GM18909 (cell line): ENCODE data around the gene CENPP.
"Not testable (repeated sequence)": the region's sequence is repeated elsewhere in the genome, so short reads cannot be mapped to it uniquely, and the experiment has no call there.

Experiments used
- ATAC-seq: cut with Tn5 transposase; IDR thresholded peaks from one replicate; pipeline ENCODE4 v1.9.1; 2021; ENCODE audit warnings: mild to moderate bottlenecking; ENCODE audit not compliant: unreplicated experiment, poor library complexity

The CENPP gene

GRCh38 chr9:92377876-92378275 lies 52.1 kb downstream of the CENPP start:
- no peak for ATAC-seq

GRCh38 chr9:92378865-92379560 lies 53.3 kb downstream of the CENPP start:
- no peak for ATAC-seq

GRCh38 chr9:92380603-92381002 lies 54.9 kb downstream of the CENPP start:
- no peak for ATAC-seq

GRCh38 chr9:92381775-92382174 lies 56.0 kb downstream of the CENPP start:
- no peak for ATAC-seq

- no peak for ATAC-seq
Observed at GRCh38 chr9:92384375-92384774, 58.6 kb downstream of the CENPP start.

GRCh38 chr9:92385001-92385400 lies 59.2 kb downstream of the CENPP start:
- no peak for ATAC-seq

GRCh38 chr9:92385477-92385876 lies 59.7 kb downstream of the CENPP start:
- no peak for ATAC-seq

- ATAC-seq = no peak
Observed at GRCh38 chr9:92385953-92386352, 60.2 kb downstream of the CENPP start.

GRCh38 chr9:92392690-92393089 lies 66.9 kb downstream of the CENPP start:
- no peak for ATAC-seq

- no peak for ATAC-seq
Observed at GRCh38 chr9:92393686-92394085, 67.9 kb downstream of the CENPP start.

GRCh38 chr9:92395617-92396016 lies 69.9 kb downstream of the CENPP start:
- ATAC-seq = no peak

GRCh38 chr9:92397853-92398252 lies 72.1 kb downstream of the CENPP start:
- ATAC-seq = no peak

GRCh38 chr9:92402360-92402759 lies 76.6 kb downstream of the CENPP start:
- ATAC-seq = no peak

- no peak for ATAC-seq
Observed at GRCh38 chr9:92402826-92403745, 77.3 kb downstream of the CENPP start.

- no peak for ATAC-seq
Observed at GRCh38 chr9:92404042-92404836, 78.5 kb downstream of the CENPP start, which contains the start of gene OGN. Gene OGN (minus strand): TSS chr9:92404578. CDS start chr9:92403407, 1,171 bp downstream.

- ATAC-seq = no peak
Observed at GRCh38 chr9:92405818-92406217, 80.1 kb downstream of the CENPP start.

GRCh38 chr9:92406477-92406876 lies 80.7 kb downstream of the CENPP start:
- ATAC-seq = peak; percentile 58

- no peak for ATAC-seq
Observed at GRCh38 chr9:92407818-92408217, 82.1 kb downstream of the CENPP start.

GRCh38 chr9:92408747-92409478 lies 83.2 kb downstream of the CENPP start:
- ATAC-seq = no peak

GRCh38 chr9:92411157-92411556 lies 85.4 kb downstream of the CENPP start:
- ATAC-seq = not testable (repeated sequence)
